SK-N-MC (cell line): ENCODE data around the gene SUSD4.

Experiments
- EZH2 ChIP-seq: fragments of 200-600 bp; sonication (generic); IDR thresholded peaks from one replicate; pipeline ENCODE4 v1.6.1; 2017; ENCODE audit warnings: antibody characterized with exemption
- POLR2AphosphoS5 ChIP-seq: IDR thresholded peaks from 2 replicates; pipeline ENCODE4 v1.6.1; 2012; ENCODE audit warnings: mild to moderate bottlenecking, low read depth, low read length, borderline replicate concordance

GRCh38 chr1:223245411-223245810 lies 118.6 kb downstream of the SUSD4 start:
- no peak for TF ChIP-seq POLR2AphosphoS5
- TF ChIP-seq EZH2, result no peak
